Activated T-helper 1 cell treated with anti-CD3 and anti-CD28 coated beads, Interleukin-12 subunit alpha, Interleukin-12 subunit beta, Interleukin-2, Interleukin-4 antibody, amounts not matched to agents 30 ng/mL and 10 ng/mL and 1 ng/mL, durations not matched to agents 14 hours and 24 hours and 36 hours (primary cell): Measurements from ENCODE around the gene SLC22A8. TPM values are rescaled to one million over a fixed set of nuclear protein-coding genes. Genes with fewer than 3 reads are reported as not detected.

ENCODE experiments used
- DNase-seq: peaks from one replicate; pipeline ENCODE4 v3.0.0; 2021; ENCODE audit warnings: low spot score
- H3K27ac Mint-ChIP-seq: one replicate; pipeline ENCODE4 v1.8.0; 2021; ENCODE audit warnings: mild to moderate bottlenecking, mixed read lengths
- H3K27me3 Mint-ChIP-seq: one replicate; pipeline ENCODE4 v1.8.0; 2022; ENCODE audit warnings: mild to moderate bottlenecking, moderate library complexity, mixed read lengths; ENCODE audit not compliant: insufficient read depth
- H3K36me3 Mint-ChIP-seq: one replicate; pipeline ENCODE4 v1.8.0; 2021; ENCODE audit warnings: low read depth, mixed read lengths
- H3K4me1 Mint-ChIP-seq: one replicate; pipeline ENCODE4 v1.8.0; 2021; ENCODE audit warnings: low read depth, mixed read lengths
- H3K4me3 Mint-ChIP-seq: one replicate; pipeline ENCODE4 v1.8.0; 2021; ENCODE audit warnings: mild to moderate bottlenecking, moderate library complexity, mixed read lengths
- H3K9me3 Mint-ChIP-seq: one replicate; pipeline ENCODE4 v1.8.0; 2021; ENCODE audit warnings: mixed read lengths
- intact Hi-C: fragments of 100-400 bp; cut with micrococcal nuclease; formaldehyde crosslinking; loops from one replicate; pipeline ENCODE4 v1.15.1; 2024
- total RNA-seq: library from RNA; stranded (reverse); gene quantifications from 2 replicates; pipeline ENCODE4 v1.2.3, GENCODE V29; 2022

SLC22A8 gene
- total RNA-seq, 1 donor from 2014 or later = not detected

DNA sequence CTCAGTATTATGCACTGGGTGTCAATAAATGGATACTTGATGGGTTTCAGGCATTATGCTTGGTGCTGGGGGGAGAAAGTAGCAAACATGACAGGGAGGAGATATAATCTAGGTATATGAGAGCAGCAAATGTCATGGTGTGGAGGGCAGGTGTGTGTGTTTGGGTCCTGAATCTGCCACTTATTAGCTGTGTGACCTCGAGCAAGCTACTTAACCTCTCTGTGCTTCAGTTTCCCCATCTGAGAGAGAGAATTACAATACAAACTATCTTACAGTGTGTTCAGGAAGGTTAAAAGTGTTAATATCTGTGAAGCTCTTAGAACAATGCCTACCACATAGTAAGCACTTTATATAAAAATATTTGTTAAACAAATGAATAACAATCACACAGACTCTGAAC is 2.8 kb downstream of the SLC22A8 start:
- no peaks in the 10 kb centered on the region for H3K27me3 Mint-ChIP-seq
- H3K36me3 Mint-ChIP-seq = no peaks in the 10 kb centered on the region
- H3K4me1 Mint-ChIP-seq = no peaks in the 10 kb centered on the region
- H3K9me3 Mint-ChIP-seq = no peaks in the 10 kb centered on the region
- H3K4me3 Mint-ChIP-seq = no peak overlapping the region
- intact Hi-C loops = no loop called here
- no peak for DNase-seq
- no peak overlapping the region for H3K27ac Mint-ChIP-seq

DNA sequence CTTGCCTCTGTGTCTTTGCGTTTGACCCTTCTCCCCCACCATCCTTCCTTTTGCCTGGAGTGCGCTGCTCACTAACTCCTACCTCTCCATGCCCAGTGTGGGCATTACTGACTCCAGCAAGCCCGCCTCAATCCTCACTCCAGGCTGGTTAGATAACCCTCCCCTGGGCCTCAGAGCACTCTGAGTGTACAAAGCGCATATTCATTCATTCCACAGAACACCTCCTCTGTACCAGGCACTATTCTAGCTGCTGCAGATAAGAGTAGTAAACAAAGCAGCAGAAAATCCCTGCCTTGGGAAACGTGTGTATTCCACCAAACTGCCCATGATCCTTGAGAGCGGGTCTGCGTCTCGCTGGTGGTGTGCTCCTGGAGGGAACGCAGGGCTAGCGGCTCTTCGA is 3.2 kb downstream of the SLC22A8 start:
- Mint-ChIP-seq H3K27ac (no peak overlapping the region), H3K9me3 (no peaks in the 10 kb centered on the region), H3K27me3 (no peaks in the 10 kb centered on the region), H3K4me3 (no peak overlapping the region), H3K4me1 (no peaks in the 10 kb centered on the region), H3K36me3 (no peaks in the 10 kb centered on the region)
- no peak for DNase-seq
- intact Hi-C loops = no loop called here

DNA sequence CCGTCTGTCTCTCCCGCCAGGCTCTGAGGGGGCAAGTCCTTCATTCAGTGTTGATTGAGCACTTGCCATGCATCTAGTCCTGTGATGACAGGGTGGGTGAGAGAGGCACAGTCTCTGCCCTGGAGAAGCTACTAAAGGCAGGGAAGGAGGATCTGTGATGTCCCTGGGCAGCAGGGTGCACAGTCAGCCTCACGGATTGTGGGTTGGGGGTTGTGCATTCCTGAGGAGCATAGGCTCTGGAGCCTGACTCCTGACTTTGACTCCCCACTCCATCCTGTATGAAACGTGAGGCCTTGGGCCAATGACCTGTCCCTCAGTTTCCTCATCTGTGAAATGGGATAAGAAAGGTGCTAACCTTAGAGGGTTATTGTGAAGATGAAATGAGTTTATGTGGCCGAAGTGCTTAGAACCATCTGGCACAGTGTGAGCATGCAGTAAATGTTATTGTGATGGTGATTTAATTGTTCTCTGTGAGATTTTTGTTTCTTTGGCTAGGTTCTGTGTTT is 4.7 kb downstream of the SLC22A8 start:
- intact Hi-C loops = no loop called here
- Mint-ChIP-seq H3K36me3 (no peaks in the 10 kb centered on the region), H3K27ac (no peak overlapping the region)

DNA sequence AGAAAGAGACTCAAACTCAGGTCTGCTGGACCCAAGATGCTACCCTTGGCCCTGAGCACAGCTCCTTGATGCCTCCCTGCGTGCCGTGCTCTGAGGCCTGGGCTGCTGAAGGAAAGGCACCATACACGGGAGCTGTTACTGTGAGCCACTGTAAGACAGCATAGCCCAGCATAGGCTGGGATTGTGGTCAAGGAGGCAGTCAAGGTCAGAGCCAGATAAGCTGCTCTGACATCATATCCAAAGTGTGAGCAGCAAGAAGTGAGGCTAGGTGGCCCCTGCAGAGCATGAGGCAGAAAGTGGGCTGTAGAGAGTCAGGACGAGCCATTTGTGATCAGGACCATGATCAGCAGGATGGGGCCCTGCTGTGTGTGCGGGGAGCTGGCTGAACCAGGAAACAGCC is 7.7 kb downstream of the SLC22A8 start:
- no peaks in the 10 kb centered on the region for H3K36me3 Mint-ChIP-seq
- intact Hi-C loops = no loop called here
- no peak overlapping the region for H3K27ac Mint-ChIP-seq

More for the DNA sequence above, 4.7 kb downstream of the SLC22A8 start:
- H3K9me3 Mint-ChIP-seq = no peaks in the 10 kb centered on the region
- H3K4me3 Mint-ChIP-seq = no peak overlapping the region
- H3K4me1 Mint-ChIP-seq = no peaks in the 10 kb centered on the region
- H3K27me3 Mint-ChIP-seq = no peaks in the 10 kb centered on the region
- no peak for DNase-seq

DNA sequence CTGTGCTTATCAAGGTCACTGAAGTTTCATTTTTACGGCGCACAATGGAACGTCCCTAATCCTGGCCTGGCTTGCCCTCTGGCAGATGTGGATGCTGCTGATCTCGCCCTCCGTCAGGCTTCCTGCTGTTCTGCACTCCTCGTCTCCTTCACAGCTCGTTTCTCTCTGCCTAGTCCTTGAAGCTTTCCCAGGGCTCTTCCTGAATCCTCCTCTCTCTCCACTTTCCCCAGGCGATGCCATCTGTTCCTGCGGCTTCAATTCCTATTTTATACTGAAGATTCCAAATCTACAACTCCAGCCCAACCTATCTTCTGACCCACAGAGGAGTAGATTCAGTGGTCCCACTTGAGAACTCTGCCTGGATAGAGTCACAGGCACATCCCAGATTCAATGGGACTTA is 14.2 kb downstream of the SLC22A8 start:
- Mint-ChIP-seq H3K27me3 (peaks cover 10% of the 10 kb centered on the region), H3K4me1 (no peaks in the 10 kb centered on the region), H3K36me3 (no peaks in the 10 kb centered on the region), H3K4me3 (no peak overlapping the region), H3K27ac (no peak overlapping the region), H3K9me3 (no peaks in the 10 kb centered on the region)
- DNase-seq = no peak
- intact Hi-C loops = no loop called here

More for the DNA sequence above, 7.7 kb downstream of the SLC22A8 start:
- no peaks in the 10 kb centered on the region for H3K4me1 Mint-ChIP-seq
- no peak overlapping the region for H3K4me3 Mint-ChIP-seq
- peaks cover 8% of the 10 kb centered on the region for H3K27me3 Mint-ChIP-seq
- no peaks in the 10 kb centered on the region for H3K9me3 Mint-ChIP-seq
- DNase-seq = no peak

DNA sequence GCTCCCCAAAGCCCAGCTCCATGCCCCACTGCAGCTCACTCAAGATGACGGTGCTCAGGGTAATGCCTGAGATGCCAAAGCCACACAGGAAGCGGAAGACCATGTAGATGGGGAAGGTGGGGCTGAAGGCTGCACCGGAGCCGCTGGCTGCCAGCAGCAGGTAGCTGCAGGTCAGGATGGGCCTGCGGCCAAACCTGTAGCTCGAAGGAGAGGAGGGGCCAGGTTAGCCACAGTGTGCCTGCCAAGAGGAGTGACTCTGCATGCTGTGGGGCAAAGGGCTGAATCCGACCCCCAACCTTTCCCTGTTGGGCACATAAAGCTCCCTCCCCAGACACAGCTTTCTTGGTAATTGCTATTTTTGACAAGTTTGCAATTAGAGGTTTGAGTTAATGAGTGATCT is 16.0 kb downstream of the SLC22A8 start:
- Mint-ChIP-seq H3K27me3 (peaks cover 8% of the 10 kb centered on the region), H3K4me3 (no peak overlapping the region), H3K9me3 (no peaks in the 10 kb centered on the region), H3K27ac (no peak overlapping the region), H3K36me3 (no peaks in the 10 kb centered on the region), H3K4me1 (no peaks in the 10 kb centered on the region)
- no peak for DNase-seq
- intact Hi-C loops = no loop called here

DNA sequence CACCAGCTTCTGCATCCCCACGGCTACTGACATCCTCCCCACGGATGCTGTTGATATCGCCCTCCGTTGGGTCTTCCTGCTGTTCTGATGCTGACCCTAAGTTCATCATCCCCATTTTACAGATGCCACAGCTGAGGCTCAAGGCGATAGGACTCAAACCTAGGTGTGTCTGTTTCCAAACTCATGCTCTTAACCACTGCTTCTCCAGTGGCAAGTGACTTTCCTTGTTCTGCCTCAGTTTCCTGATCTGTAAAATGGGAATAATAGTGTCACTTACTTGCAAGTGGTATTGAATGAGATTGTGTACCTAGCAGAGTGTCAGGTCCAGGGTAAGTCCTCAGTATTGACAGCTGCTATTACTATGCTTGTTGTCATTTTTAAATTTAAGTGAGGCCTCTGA is 16.5 kb downstream of the SLC22A8 start:
- no peaks in the 10 kb centered on the region for H3K9me3 Mint-ChIP-seq
- no peak overlapping the region for H3K27ac Mint-ChIP-seq
- H3K36me3 Mint-ChIP-seq = no peaks in the 10 kb centered on the region
- intact Hi-C loops = no loop called here
- H3K4me1 Mint-ChIP-seq = no peaks in the 10 kb centered on the region
- no peak overlapping the region for H3K4me3 Mint-ChIP-seq
- no peak for DNase-seq
- peaks cover 4% of the 10 kb centered on the region for H3K27me3 Mint-ChIP-seq

DNA sequence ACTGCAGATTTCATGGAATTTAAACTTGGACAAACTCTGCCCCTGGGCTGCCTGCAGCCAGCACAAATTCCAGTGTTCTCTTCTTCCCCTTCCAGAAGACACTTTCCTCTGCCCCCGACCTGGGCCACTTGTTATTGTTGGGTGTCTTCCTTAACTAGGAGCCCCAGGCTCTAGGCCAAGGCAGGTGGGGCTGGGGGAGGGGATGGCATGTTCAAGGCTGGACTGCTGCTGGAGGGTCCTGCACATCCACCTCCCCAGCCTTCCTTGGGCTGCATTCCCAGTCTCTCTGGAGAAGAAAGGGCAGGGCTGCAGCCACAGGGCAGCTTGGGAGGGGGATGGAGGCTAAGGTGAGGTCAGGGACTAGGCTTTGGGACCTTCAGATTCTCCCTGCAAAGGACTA is 19.4 kb downstream of the SLC22A8 start:
- peaks cover 2% of the 10 kb centered on the region for H3K27me3 Mint-ChIP-seq
- no peaks in the 10 kb centered on the region for H3K36me3 Mint-ChIP-seq
- H3K9me3 Mint-ChIP-seq = no peaks in the 10 kb centered on the region
- intact Hi-C loops = no loop called here
- H3K4me3 Mint-ChIP-seq = no peak overlapping the region
- DNase-seq = no peak
- H3K4me1 Mint-ChIP-seq = no peaks in the 10 kb centered on the region
- no peak overlapping the region for H3K27ac Mint-ChIP-seq

DNA sequence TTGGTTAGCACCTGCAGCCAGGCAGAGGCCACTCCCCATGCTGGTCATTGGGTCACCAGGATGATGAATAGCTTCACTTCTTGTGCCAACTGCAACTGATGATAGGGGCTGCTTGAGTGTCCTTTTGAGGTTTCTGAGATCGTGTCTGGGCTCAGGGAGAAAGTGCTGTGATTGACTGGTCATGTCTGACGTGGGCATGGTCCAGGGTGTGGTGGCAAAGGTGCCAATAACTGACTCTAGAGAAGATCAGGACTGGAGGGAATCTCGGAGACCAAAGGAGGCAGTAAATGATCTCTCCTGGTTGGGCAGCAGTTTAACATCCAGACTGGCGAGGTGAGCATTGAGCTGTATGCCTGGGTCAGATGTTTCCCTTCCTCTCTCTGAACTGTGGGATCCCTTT is 20.9 kb downstream of the SLC22A8 start:
- intact Hi-C loops = no loop called here
- H3K4me3 Mint-ChIP-seq = no peak overlapping the region

DNA sequence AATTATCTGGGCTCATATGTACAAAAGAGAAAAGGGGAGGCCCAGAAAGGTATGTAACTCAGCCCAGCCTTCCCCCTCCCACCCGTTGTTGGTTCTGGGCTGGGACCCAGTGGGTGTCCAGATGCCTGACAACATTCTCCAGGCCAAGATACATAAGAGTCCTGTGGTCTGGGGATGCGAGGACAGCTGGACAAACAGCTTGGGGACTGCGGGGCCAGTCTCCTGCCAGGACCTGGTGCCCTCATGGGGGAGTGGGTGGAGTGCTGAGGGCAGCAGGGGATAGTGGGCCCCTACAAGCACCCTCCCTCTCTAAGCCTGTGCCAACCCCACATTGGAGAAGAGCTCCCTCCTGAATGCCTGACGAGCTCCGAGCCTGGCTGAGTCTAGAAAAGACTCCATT is 27.4 kb downstream of the SLC22A8 start:
- H3K27ac Mint-ChIP-seq = no peak overlapping the region
- intact Hi-C loops = no loop called here
- no peak overlapping the region for H3K4me3 Mint-ChIP-seq
- DNase-seq = no peak
- no peaks in the 10 kb centered on the region for H3K36me3 Mint-ChIP-seq
- H3K4me1 Mint-ChIP-seq = no peaks in the 10 kb centered on the region
- no peaks in the 10 kb centered on the region for H3K9me3 Mint-ChIP-seq
- H3K27me3 Mint-ChIP-seq = peaks cover 5% of the 10 kb centered on the region

More for the DNA sequence above, 20.9 kb downstream of the SLC22A8 start:
- Mint-ChIP-seq H3K4me1 (no peaks in the 10 kb centered on the region), H3K9me3 (no peaks in the 10 kb centered on the region), H3K27me3 (peaks cover 2% of the 10 kb centered on the region), H3K36me3 (no peaks in the 10 kb centered on the region), H3K27ac (no peak overlapping the region)
- no peak for DNase-seq

DNA sequence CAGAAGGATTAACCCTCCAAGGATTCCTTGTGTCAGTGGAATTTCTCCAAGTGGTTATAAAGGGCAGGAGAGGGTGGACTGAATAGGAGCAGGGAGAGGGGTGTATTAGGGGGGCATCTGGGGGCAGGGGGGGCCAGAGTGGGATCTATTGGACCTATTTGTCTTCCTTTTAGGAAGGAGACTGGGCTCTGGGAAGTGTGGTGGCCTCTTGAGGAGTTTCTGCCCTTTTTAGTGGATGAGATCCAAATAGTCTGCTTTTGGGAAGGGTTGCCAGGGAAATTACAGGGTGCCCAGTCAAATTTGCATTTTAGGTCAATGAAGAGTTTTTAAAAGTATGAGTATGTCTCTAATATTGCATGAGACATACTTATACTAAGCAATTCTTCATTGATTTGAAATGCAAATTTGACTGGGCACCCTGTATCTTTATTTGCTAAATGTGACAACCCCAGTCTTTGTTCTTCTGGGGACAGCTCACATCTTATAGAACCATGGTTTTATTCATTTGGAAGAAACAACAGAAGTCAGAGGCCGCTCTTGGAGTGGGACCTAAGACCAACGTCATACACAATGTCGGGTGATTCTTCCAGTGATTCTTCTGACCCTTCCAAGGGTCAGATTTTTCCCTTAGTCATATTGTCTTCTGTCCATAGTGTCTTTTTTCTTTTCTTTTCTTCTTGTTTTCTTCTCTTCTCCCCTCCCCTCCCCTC is 30.4 kb downstream of the SLC22A8 start:
- Mint-ChIP-seq H3K9me3 (no peaks in the 10 kb centered on the region), H3K36me3 (no peaks in the 10 kb centered on the region), H3K27me3 (peaks cover 5% of the 10 kb centered on the region), H3K4me1 (no peaks in the 10 kb centered on the region), H3K27ac (no peak overlapping the region), H3K4me3 (no peak overlapping the region)
- no peak for DNase-seq
- intact Hi-C loops = no loop called here

DNA sequence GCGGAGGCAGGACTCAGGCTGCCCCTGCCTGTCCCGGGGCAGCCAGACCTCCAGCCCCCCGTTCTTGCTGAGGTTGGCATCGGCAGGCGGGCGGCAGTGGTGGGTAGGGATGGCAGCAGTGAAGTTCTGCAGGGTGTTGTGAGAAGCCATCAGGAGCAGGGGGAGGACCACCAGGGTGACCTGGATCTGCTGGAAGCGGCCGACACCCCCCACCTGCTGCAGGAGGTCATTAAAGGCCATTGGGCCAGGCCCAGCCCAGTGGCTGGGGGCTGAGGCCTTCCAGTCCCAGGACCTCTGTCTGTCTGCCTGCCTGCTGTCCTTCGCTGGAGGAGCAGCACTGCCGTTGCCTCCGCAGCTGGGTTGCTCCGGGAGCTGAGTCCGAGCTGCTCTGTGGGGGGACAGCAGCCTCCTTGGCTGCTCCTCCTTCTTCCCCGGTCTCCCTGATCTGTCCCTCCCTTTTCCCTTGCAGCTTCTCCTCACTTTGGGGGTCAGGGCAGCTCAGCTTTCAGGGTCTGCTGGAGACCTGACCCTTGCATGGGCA is 31.1 kb downstream of the SLC22A8 start, which contains the start of gene SLC22A6:
Gene SLC22A6, minus strand, starts transcription at position 517 of the 541 bp plus-strand sequence. Its CDS starts 277 bp downstream, at position 240.
- intact Hi-C loops = no loop called here
- no peak within 1 kb of the TSS for H3K4me3 Mint-ChIP-seq
- DNase-seq = no peak
- peaks cover 5% of the 10 kb centered on the region for H3K27me3 Mint-ChIP-seq
- H3K27ac Mint-ChIP-seq = no peak within 1 kb of the TSS
- no peaks in the 10 kb centered on the region for H3K4me1 Mint-ChIP-seq
- no peaks in the 10 kb centered on the region for H3K36me3 Mint-ChIP-seq
- H3K9me3 Mint-ChIP-seq = no peaks in the 10 kb centered on the region

DNA sequence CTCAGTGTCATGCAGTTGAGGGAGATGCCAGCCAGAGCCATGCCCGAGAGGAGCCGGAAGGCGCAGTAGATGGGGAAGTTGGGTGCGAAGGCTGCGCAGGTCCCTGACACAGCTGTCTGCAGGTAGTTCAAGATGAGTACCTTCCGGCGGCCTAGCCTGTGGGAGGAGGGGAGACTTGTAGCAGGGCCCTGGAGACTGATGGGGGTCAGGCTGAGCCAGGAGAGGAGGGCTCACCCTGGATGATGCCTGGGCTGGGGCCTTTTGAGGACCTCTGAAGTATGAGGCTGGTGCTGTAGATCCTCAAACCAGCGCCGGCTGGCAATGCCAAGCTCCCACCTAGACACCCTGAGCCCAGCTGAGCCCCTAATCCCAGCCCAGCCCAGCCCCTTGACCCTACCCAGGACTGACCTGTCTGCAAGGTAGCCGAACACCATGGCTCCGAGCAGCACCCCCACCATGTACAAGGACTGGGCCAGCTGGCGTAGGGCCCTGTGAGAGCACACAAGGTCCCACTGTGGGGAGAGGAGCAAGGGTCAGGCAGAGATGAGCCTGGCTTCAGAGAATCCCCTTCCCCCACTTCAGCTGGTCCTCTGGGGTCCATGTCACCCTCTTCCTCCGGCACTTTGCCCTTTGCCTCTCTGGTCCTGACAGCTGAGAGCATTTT is 32.0 kb downstream of the SLC22A8 start:
- no peak overlapping the region for H3K27ac Mint-ChIP-seq
- H3K36me3 Mint-ChIP-seq = no peaks in the 10 kb centered on the region
- DNase-seq = no peak
- H3K4me3 Mint-ChIP-seq = no peak overlapping the region
- H3K9me3 Mint-ChIP-seq = no peaks in the 10 kb centered on the region
- peaks cover 5% of the 10 kb centered on the region for H3K27me3 Mint-ChIP-seq
- intact Hi-C loops = no loop called here
- no peaks in the 10 kb centered on the region for H3K4me1 Mint-ChIP-seq
